Epithelial cell of prostate (primary cell): ENCODE measurements around the gene CRBN.

Experiments used
- DNase-seq: peaks from one replicate; pipeline ENCODE4 v3.0.0-alpha.2; 2011; ENCODE audit warnings: low read depth, low spot score
- H3K27ac ChIP-seq: fragments of 450-650 bp; 2 replicates; pipeline ENCODE4 v1.5.1; 2017; ENCODE audit warnings: mild to moderate bottlenecking

The CRBN gene

GRCh38 chr3:3117651-3118050 is 61.8 kb downstream of the CRBN start:
- no peak overlapping the region for H3K27ac ChIP-seq
- no peak for DNase-seq

GRCh38 chr3:3113042-3113709 is 66.3 kb downstream of the CRBN start:
- H3K27ac ChIP-seq = no peak overlapping the region
- no peak for DNase-seq

- H3K27ac ChIP-seq = no peak overlapping the region
- DNase-seq = no peak
These were observed 68.6 kb downstream of the CRBN start for GRCh38 chr3:3110749-3111361.

GRCh38 chr3:3110299-3110630 is 69.2 kb downstream of the CRBN start, which contains the start of gene IL5RA:
TSS of gene IL5RA (minus strand) at chr3:3110374. CDS start at chr3:3104984, 5,390 bp downstream.
- no peak for DNase-seq
- no peak within 1 kb of the TSS for H3K27ac ChIP-seq

- no peak overlapping the region for H3K27ac ChIP-seq
- no peak for DNase-seq
These were observed 69.8 kb downstream of the CRBN start for GRCh38 chr3:3109407-3110298.

- no peak overlapping the region for H3K27ac ChIP-seq
- no peak for DNase-seq
These were observed 71.6 kb downstream of the CRBN start for GRCh38 chr3:3107858-3108257.

GRCh38 chr3:3107181-3107580 is 72.3 kb downstream of the CRBN start:
- H3K27ac ChIP-seq = no peak overlapping the region
- no peak for DNase-seq

- H3K27ac ChIP-seq = no peak overlapping the region
- no peak for DNase-seq
These were observed 73.7 kb downstream of the CRBN start for GRCh38 chr3:3105815-3106214.

- no peak for DNase-seq
- H3K27ac ChIP-seq = no peak overlapping the region
These were observed 74.2 kb downstream of the CRBN start for GRCh38 chr3:3105246-3105645.

- DNase-seq = no peak
- H3K27ac ChIP-seq = no peak overlapping the region
These were observed 76.7 kb downstream of the CRBN start for GRCh38 chr3:3102751-3103150.

GRCh38 chr3:3101660-3102458 is 77.6 kb downstream of the CRBN start:
- DNase-seq = no peak
- H3K27ac ChIP-seq = no peak overlapping the region
